GM18951 (cell line): ENCODE measurements around the gene GIPC3.

Experiments
- POLR2A ChIP-seq: IDR thresholded peaks from 4 replicates; pipeline ENCODE4 v1.6.1; 2011; ENCODE audit warnings: mild to moderate bottlenecking; ENCODE audit not compliant: insufficient read length, insufficient read depth; ENCODE audit errors: extremely low read depth
- in situ Hi-C: fragments of 300-500 bp; cut with MboI; formaldehyde crosslinking; loops from one replicate; pipeline ENCODE4 v1.12.0; 2022; ENCODE audit warnings: low sequenced_read_pairs, mixed read lengths, inconsistent platforms; ENCODE audit not compliant: unreplicated experiment

GIPC3 gene

DNA sequence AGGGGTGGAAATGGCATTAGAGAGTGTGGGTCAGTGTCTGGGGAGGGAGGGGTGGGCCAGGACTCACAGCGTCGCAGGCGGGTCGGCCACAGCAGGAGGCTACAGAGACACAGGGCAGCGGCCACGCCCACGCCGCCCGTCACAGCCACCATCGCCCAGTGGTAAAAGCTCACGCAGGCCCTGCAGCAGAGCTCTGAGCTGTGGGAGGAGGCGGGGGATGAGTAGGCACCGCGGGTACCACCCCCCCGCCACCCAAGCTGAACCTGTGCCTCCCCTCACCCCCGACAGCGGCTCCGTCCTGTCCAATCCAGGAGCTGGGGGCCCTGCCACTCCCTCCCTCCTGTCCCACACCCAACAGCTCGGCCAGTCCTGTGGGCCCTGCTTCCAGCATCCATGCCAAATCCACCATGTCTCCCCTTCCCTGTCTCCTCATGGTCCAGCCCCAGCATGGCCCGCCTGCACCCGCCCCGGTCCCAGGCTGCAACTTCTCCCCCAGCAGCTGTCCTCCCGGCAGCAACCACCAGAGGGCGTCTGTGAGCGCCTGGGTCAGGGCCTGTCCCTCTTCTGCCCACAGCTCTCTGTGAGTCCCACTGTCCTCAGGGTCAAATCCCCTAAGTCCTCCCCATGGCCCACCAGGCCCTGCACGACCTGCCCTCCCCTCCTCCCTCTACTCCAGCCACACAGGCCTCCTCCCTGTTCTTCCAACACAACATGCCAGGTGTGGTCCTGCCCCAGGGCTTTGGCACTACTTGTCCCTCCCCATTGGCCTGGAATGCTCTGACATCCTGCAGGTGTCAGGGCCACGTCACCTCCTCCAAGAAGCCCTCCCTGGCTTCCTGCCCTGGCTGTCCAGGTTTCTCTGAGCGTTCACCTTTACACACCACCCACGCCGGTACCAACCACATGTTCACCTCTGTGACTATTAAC is 40.3 kb upstream of the GIPC3 start:
- in situ Hi-C loops: no loop called here
- no peak for TF ChIP-seq POLR2A

DNA sequence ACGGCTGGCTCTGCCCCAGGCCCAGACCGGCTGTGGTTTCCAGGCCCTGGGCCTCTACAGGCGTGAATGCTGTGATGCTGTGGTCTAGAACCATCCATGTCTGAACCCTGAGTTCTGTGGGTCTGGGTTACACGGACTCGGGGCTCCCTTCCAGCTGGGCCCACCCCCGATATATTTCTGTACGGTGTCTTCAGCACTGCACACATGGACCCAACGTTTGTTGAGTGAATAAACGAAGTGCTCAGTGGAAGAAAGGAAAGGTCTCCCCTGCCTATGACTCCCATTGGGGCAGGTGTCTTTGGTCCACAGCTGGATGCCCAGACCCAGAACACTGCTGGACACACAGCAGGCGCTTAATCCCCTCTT is 39.6 kb upstream of the GIPC3 start:
- in situ Hi-C loops: no loop called here
- no peak for TF ChIP-seq POLR2A

DNA sequence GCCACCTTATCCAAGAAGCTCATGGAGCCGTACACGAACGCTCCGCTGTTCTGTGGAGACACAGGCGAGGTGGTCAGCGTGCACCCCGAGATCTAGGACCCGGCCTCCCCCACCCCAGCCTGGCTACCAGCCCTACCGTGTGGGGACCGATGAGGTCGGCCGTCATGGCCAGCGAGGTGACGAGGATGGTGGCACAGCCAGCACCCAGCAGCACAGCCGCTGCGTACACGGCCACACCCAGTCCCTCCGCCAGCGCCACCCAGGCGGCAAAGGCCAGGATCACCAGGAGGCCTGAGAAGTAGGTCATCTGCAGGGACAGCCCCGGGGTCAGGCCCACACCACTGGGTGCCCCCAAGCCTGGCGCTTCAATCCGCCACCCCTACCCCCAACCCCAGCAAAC is 39.2 kb upstream of the GIPC3 start:
- in situ Hi-C loops: no loop called here
- TF ChIP-seq POLR2A: peak; percentile 12

GRCh38 chr19:3547301-3547731 is 38.0 kb upstream of the GIPC3 start:
- no peak for TF ChIP-seq POLR2A
- in situ Hi-C loops: no loop called here

- no peak for TF ChIP-seq POLR2A
- in situ Hi-C loops: no loop called here
These were observed 37.5 kb upstream of the GIPC3 start for GRCh38 chr19:3547767-3548282.

- no peak for TF ChIP-seq POLR2A
- in situ Hi-C loops: no loop called here
These were observed 36.7 kb upstream of the GIPC3 start for GRCh38 chr19:3548606-3549005.

GRCh38 chr19:3549816-3550215 is 35.5 kb upstream of the GIPC3 start:
- TF ChIP-seq POLR2A: no peak
- in situ Hi-C loops: no loop called here

DNA sequence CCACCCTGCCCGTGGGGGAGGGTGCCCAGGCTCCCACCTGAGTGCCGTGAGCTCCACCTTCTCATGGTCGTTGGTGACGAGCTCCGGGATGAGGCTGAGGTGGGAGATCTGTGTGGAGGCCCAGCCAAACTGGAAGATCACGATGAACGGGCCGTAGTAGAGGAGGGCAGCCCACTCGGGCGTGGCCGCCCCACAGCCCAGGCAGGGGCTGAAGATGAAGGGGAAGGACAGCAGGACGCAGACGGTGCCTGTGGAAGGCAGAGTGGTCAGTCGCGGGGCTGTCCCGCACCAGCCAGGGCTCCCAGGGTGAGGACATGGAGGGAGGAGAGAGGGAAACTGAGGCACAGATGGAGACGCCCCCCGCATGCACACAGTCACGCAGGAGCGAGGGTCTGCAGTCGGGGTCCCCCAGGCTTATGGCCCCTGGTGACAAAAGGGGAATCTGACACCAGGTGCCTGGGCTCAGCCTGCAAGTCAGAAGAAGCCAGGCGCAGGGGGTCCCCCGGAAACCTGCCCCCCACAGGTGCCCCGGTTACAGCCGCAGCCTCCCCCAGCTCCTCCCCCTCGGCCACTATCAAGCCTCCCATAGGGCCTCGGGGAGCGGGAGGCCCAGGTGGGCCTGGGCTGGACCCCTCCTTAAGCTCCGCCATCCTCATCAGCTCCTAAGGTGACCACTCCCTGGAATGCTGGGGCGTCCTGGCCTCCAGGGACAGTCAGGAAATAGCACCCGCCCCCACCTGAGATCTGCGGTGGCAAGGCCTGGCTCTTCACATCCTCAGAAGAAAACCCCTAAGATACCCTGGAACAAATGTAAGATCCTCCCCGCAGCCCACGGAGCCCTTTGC is 34.1 kb upstream of the GIPC3 start:
- no peak for TF ChIP-seq POLR2A
- in situ Hi-C loops: no loop called here

DNA sequence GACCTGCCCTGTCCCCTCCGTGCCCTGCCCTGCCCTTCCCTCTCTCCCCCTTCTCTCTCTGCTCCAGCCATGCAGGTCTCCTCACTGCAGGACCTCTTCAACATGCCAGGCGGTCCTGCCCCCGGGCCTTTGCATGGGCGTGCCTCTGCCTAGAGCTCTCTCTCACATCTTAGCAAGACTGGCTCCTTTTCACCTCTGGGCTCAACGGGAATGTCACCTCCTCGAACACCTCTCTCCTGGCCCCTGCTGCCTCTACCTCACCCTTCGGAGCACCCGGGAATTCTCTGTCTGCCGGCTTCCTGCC is 33.5 kb upstream of the GIPC3 start:
- in situ Hi-C loops: no loop called here

DNA sequence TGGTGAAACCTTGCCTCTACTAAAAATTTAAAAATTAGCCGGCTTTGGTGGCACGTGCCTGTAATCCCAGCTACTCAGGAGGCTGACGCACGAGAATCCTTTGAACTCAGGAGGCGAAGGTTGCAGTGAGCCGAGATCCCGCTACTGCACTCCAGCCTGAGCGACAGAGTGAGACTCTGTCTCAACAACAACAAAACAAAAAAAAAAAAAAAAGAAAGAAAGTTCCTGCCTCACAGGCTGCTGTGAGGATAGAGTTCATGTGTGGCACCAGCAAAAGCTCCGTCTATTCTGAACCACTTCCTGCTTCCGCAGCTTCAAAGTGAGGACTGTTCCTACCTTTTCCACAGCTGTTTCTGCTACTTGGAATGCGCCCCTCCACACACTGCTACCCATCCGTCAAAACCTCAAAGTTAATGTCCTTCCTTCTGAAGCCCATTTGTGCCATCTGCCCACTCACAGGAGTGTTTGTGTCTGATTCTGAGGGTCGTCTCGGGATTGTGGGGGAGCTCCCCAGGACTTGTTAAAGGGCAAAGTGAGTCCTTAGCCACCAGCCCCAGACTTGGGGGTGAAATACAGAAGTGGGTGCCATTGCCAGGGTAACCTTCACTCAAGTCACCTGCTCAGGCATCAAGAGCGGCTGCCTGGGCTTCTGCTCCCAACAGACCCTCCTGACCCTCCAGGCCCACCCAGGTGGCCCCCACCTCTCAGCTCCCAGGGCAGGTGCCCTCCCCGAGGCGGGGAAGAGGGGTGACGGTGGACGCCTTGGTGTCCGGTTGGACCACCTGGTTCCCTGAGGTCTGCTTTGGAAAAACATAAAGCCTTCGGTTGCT is 30.8 kb upstream of the GIPC3 start:
- in situ Hi-C loops: no loop called here
- no peak for TF ChIP-seq POLR2A

More for the DNA sequence above, 33.5 kb upstream of the GIPC3 start:
- TF ChIP-seq POLR2A: no peak

DNA sequence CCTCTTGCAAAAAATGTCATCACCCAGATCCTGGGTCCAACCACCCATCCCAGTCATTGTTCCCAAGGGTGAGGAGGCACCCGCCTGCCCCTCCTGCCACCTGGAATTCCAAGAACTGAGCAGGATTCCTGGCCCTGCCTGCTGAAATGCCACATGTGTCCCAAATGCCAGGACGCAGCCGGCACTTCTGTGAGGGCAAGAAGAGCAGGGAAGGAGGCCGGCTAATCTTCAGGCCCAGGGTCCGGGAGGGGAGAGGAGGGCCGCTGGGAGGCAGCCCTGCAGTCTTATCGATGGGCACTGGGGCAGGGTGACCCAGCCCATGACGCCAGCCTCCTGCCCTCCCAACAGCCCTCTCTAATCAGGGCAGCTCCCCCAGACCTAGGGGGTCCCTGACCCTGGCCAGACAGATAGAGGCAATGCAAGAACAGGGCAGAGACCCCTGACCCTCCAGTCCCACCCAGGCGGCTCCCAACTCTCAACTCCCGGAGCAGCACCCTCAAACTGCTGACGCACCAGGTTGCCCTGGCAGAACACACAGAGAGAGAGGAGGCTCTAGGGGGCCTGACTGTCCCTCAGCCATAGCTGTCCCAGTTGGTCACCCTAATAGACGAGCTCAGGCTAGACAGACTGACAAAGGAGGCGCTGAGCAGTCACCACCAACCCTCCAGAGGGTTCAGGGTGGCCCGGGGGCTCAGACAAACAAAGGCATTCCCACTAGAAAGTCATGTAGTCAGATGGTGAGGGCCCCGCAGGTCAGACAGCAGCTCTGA is 29.4 kb upstream of the GIPC3 start:
- no peak for TF ChIP-seq POLR2A
- in situ Hi-C loops: no loop called here

GRCh38 chr19:3556423-3556977 is 28.8 kb upstream of the GIPC3 start:
- in situ Hi-C loops: no loop called here
- TF ChIP-seq POLR2A: no peak
